PC-3 (cell line): ENCODE measurements around the gene NPLOC4. TPM values are rescaled to one million over a fixed set of nuclear protein-coding genes. Genes with fewer than 3 reads are reported as not detected.

ENCODE experiments used
- ATAC-seq: fragments of 200-7000 bp; cut with Tn5 transposase; 2 replicates; pipeline ENCODE4 v1.9.1; 2020; ENCODE audit warnings: mild to moderate bottlenecking, moderate library complexity
- BruUV-seq: library from RNA; stranded (reverse); fragments of 400-500 nt; replicated peaks from 2 replicates; lab custom pipeline; 2021; lab: Mats Ljungman, UMichigan
- CTCF ChIA-PET: fragments of 300-600 bp; sonication (Branson Sonifier 250); formaldehyde crosslinking; loops from one replicate; lab custom pipeline; 2022; ENCODE audit warnings: antibody characterized with exemption; lab: Charles Lee
- POLR2A ChIA-PET: fragments of 300-600 bp; sonication (Branson Sonifier 250); formaldehyde crosslinking; loops from one replicate; lab custom pipeline; 2022; ENCODE audit warnings: antibody characterized with exemption; ENCODE audit not compliant: unreplicated experiment; lab: Charles Lee
- DNase-seq: peaks from one replicate; pipeline ENCODE4 v3.0.0-alpha.2; 2015
- H2AFZ ChIP-seq: fragments of 300-600 bp; sonication (generic); 2 replicates; pipeline ENCODE4 v1.6.0; 2016; ENCODE audit warnings: antibody characterized with exemption, low read length
- H3F3A ChIP-seq: fragments of 300-600 bp; sonication (generic); one replicate; pipeline ENCODE4 v1.6.0; 2017; ENCODE audit warnings: antibody characterized with exemption, low read length, control low read depth, mild to moderate bottlenecking; ENCODE audit not compliant: unreplicated experiment
- H3K27ac ChIP-seq: fragments of 300-600 bp; sonication (generic); 2 replicates; pipeline ENCODE4 v1.5.1; 2016; ENCODE audit warnings: mild to moderate bottlenecking, low read length
- H3K27me3 ChIP-seq: fragments of 300-600 bp; sonication (generic); 2 replicates; pipeline ENCODE4 v1.6.1; 2016; ENCODE audit warnings: low read length, mixed read lengths
- H3K36me3 ChIP-seq: fragments of 300-600 bp; sonication (generic); 2 replicates; pipeline ENCODE4 v1.6.1; 2016; ENCODE audit warnings: low read depth, mixed run types, low read length, mixed read lengths
- H3K4me1 ChIP-seq: fragments of 300-600 bp; sonication (generic); 2 replicates; pipeline ENCODE4 v1.5.1; 2016; ENCODE audit warnings: low read length; ENCODE audit not compliant: insufficient read depth
- H3K4me2 ChIP-seq: fragments of 300-600 bp; sonication (generic); 2 replicates; pipeline ENCODE4 v1.6.0; 2016; ENCODE audit warnings: low read length
- H3K4me3 ChIP-seq: fragments of 300-600 bp; sonication (generic); 2 replicates; pipeline ENCODE4 v1.5.1; 2016; ENCODE audit warnings: mild to moderate bottlenecking, low read length, mixed read lengths
- H3K79me2 ChIP-seq: fragments of 300-600 bp; sonication (generic); 2 replicates; pipeline ENCODE4 v1.6.1; 2017; ENCODE audit warnings: low read length, mixed read lengths
- H3K9ac ChIP-seq: fragments of 300-600 bp; sonication (generic); 2 replicates; pipeline ENCODE4 v1.6.0; 2016; ENCODE audit warnings: mild to moderate bottlenecking, low read length
- H3K9me2 ChIP-seq: fragments of 300-600 bp; sonication (generic); replicated peaks from 2 replicates; pipeline ENCODE4 v1.6.1; 2016; ENCODE audit warnings: mixed run types, low read length, mixed read lengths
- H3K9me3 ChIP-seq: fragments of 300-600 bp; sonication (generic); 2 replicates; pipeline ENCODE4 v1.6.1; 2016; ENCODE audit warnings: low read length, mixed read lengths
- H4K20me1 ChIP-seq: fragments of 300-600 bp; sonication (generic); 2 replicates; pipeline ENCODE4 v1.6.1; 2016; ENCODE audit warnings: low read length, mixed read lengths
- EZH2 ChIP-seq: fragments of 300-600 bp; sonication (generic); IDR thresholded peaks from one replicate; pipeline ENCODE4 v1.6.1; 2017; ENCODE audit warnings: antibody characterized with exemption, mild to moderate bottlenecking, low read length; ENCODE audit not compliant: unreplicated experiment
- EZH2phosphoT487 ChIP-seq: fragments of 300-600 bp; sonication (generic); IDR thresholded peaks from 2 replicates; pipeline ENCODE4 v1.6.1; 2018; ENCODE audit warnings: mild to moderate bottlenecking, antibody characterized with exemption, low read length, borderline replicate concordance
- intact Hi-C: fragments of 100-400 bp; cut with micrococcal nuclease; formaldehyde crosslinking; loops from 2 replicates; pipeline ENCODE4 v1.9.0; 2023
- total RNA-seq: library from RNA; depleted of rRNA; stranded (reverse); fragments of >200 nt; gene quantifications from 2 replicates; pipeline ENCODE4 v1.2.3, GENCODE V29; 2014
- TF ChIP-seq, protein P1 (sequence below): fragments of 300-600 bp; sonication (generic); conservative IDR thresholded peaks from 2 replicates; pipeline ENCODE4 v1.5.1; 2017; ENCODE audit warnings: antibody characterized with exemption, low read depth, mild to moderate bottlenecking, low read length

NPLOC4 gene
- total RNA-seq, 1 experiment from 2014 or later = 109 TPM

DNA sequence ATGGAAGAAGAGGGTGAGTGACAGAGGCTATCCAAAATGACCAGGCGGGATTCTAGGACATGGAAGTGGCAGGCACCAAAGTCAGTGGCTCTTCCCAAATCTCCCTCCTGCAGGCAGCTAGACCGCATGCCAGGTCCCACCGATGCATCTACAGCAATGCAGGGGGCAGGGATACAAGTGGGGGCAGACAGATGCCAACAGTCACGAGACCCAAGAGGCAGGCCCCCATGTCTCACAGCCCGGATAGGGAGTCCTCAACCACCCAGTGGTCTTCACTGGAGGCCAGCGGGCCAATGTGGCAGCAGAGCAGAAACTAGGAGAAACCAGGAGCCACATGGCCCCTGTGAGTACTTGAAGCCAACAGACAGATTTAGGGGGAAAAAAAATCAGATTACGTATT is 20.0 kb downstream of the NPLOC4 start:
- Histone ChIP-seq H3K79me2 (peaks cover 81% of the 10 kb centered on the region), H3K27ac (no peak overlapping the region), H3K9me2 (no peaks in the 10 kb centered on the region), H3F3A (no peaks in the 10 kb centered on the region), H3K27me3 (no peaks in the 10 kb centered on the region), H3K4me3 (no peak overlapping the region), H3K9ac (no peak overlapping the region), H2AFZ (no peak overlapping the region), H3K4me2 (no peak overlapping the region), H3K9me3 (no peaks in the 10 kb centered on the region), H3K4me1 (no peaks in the 10 kb centered on the region), H4K20me1 (peaks cover 57% of the 10 kb centered on the region), H3K36me3 (peaks cover 59% of the 10 kb centered on the region)
- no peak for DNase-seq
- no TSS peak for BruUV-seq
- ATAC-seq = no peak
- intact Hi-C loops = no loop called here
- TF ChIP-seq, protein P1, sequence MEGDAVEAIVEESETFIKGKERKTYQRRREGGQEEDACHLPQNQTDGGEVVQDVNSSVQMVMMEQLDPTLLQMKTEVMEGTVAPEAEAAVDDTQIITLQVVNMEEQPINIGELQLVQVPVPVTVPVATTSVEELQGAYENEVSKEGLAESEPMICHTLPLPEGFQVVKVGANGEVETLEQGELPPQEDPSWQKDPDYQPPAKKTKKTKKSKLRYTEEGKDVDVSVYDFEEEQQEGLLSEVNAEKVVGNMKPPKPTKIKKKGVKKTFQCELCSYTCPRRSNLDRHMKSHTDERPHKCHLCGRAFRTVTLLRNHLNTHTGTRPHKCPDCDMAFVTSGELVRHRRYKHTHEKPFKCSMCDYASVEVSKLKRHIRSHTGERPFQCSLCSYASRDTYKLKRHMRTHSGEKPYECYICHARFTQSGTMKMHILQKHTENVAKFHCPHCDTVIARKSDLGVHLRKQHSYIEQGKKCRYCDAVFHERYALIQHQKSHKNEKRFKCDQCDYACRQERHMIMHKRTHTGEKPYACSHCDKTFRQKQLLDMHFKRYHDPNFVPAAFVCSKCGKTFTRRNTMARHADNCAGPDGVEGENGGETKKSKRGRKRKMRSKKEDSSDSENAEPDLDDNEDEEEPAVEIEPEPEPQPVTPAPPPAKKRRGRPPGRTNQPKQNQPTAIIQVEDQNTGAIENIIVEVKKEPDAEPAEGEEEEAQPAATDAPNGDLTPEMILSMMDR = no peak
- TF ChIP-seq EZH2 = no peak
- TF ChIP-seq EZH2phosphoT487 = no peak
- ChIA-PET POLR2A (no interaction called here), CTCF (no interaction called here)

DNA sequence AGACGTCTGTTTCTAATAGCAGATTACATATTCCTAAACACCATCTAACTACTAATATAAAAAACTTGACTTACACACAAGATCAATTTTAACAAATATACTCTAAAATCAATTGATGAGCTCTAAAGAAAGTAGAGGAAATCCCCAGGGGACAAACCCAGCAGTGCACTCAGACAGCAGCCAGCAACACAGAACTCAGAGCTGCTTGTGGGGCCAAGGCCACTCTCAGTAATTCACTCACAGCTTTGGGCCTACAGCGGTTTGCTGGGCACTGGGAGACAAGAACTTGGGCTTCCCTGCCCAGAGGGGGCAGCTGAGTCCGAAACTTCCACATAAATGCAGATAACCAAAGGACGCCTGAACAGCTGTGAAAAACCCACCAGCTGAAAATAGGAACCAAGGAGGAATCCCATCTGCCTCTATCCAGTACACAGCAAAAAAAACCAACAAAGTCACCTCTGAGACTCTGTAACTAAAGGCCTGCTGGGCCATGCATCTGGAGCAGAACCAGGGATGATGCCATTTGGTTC is 21.4 kb downstream of the NPLOC4 start:
- DNase-seq (no peak), ATAC-seq (no peak)
- no peak overlapping the region for H3K4me2 ChIP-seq
- H3F3A ChIP-seq = no peaks in the 10 kb centered on the region
- ChIA-PET POLR2A (no interaction called here), CTCF (no interaction called here)
- H3K27me3 ChIP-seq = no peaks in the 10 kb centered on the region
- no peaks in the 10 kb centered on the region for H3K4me1 ChIP-seq
- H3K36me3 ChIP-seq = peaks cover 45% of the 10 kb centered on the region
- no peak overlapping the region for H2AFZ ChIP-seq
- H3K9me2 ChIP-seq = no peaks in the 10 kb centered on the region
- BruUV-seq = no TSS peak
- no peaks in the 10 kb centered on the region for H3K9me3 ChIP-seq
- TF ChIP-seq, protein P1 = no peak
- TF ChIP-seq EZH2phosphoT487 (no peak), EZH2 (no peak)
- peaks cover 45% of the 10 kb centered on the region for H4K20me1 ChIP-seq
- no peak overlapping the region for H3K4me3 ChIP-seq
- peaks cover 69% of the 10 kb centered on the region for H3K79me2 ChIP-seq
- H3K27ac ChIP-seq = no peak overlapping the region
- intact Hi-C loops = no loop called here
- H3K9ac ChIP-seq = no peak overlapping the region

DNA sequence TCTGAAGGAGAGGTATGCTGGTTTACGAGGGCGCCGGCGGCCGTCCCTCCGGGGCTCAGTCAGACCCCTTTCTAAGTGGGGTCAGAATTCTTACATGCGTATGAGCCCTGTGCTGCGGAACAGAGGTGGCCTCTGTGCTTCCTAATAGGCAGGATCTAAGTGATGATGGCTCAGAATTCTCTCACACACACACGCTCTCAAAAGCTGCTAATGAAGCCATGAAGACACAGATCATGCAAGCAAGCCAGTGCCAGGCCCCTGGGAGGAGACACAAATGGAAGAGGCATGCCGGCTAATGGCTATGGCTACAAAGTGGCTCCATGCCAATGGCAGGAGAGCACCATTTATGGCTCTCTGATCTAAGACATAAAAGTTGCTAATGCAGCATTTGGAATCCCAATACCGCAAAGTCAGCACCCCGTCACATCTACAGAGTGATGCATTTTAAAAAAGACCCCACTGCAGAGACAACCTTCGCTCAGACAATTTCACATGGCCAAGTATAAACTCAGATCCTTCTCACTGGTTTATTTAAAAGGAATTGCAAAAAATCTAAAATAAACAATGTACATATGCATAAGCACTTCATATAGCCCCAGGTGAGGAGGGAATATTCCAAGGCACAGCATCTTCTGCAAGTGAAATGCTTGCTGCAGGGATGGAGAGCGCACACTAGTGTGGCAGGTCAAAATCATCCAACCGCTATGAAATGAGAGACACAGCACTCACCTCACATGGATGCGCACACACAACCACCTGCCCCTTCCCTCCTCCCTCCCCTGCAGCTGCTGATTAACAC is 24.5 kb downstream of the NPLOC4 start:
- DNase-seq = no peak
- no peak overlapping the region for H3K4me2 ChIP-seq

More for the DNA sequence above, 24.5 kb downstream of the NPLOC4 start:
- BruUV-seq = no TSS peak
- intact Hi-C loops = no loop called here
- H3K9ac ChIP-seq = no peak overlapping the region
- H3K79me2 ChIP-seq = peaks cover 83% of the 10 kb centered on the region
- no peaks in the 10 kb centered on the region for H3K9me2 ChIP-seq
- CTCF ChIA-PET = no interaction called here
- no peak overlapping the region for H3K27ac ChIP-seq
- peaks cover 69% of the 10 kb centered on the region for H3K36me3 ChIP-seq
- H3K4me1 ChIP-seq = no peaks in the 10 kb centered on the region
- TF ChIP-seq EZH2 (no peak), EZH2phosphoT487 (no peak)
- TF ChIP-seq, protein P1 = no peak
- H3K4me3 ChIP-seq = no peak overlapping the region
- no peaks in the 10 kb centered on the region for H3K27me3 ChIP-seq
- no peaks in the 10 kb centered on the region for H3K9me3 ChIP-seq
- H2AFZ ChIP-seq = no peak overlapping the region
- no peak for ATAC-seq
- H3F3A ChIP-seq = no peaks in the 10 kb centered on the region
- peaks cover 52% of the 10 kb centered on the region for H4K20me1 ChIP-seq
- POLR2A ChIA-PET = no interaction called here
